ENCODE data around the gene CACNA1E.

- TF ChIP-seq CTCF (conservative IDR thresholded peaks at IDR 0.05; ENCODE audit: low read length) (no peak), EZH2phosphoT487 (IDR thresholded peaks at IDR 0.05; ENCODE audit: borderline replicate concordance) (no peak)
Measured at GRCh38 chr1:181669246-181669645, 185.9 kb downstream of the CACNA1E start.

All from Loucy (cell line).